Adipocyte (in vitro differentiated cells): ENCODE data around the gene PBX1.

Source experiments
- DNase-seq: peaks from one replicate; pipeline ENCODE4 v3.0.0-alpha.2; 2015; ENCODE audit warnings: low read depth
- H3K27me3 ChIP-seq: replicated peaks from 2 replicates; pipeline ENCODE4 v1.7.0; 2013; ENCODE audit warnings: mild to moderate bottlenecking, low read length, moderate library complexity; ENCODE audit not compliant: control insufficient read depth, insufficient read depth
- H3K36me3 ChIP-seq: 2 replicates; pipeline ENCODE4 v1.7.0; 2013; ENCODE audit warnings: low read length, mild to moderate bottlenecking, moderate library complexity; ENCODE audit not compliant: control insufficient read depth, insufficient read depth, severe bottlenecking
- H3K4me1 ChIP-seq: 2 replicates; pipeline ENCODE4 v1.7.0; 2013; ENCODE audit warnings: mild to moderate bottlenecking, low read length, moderate library complexity; ENCODE audit not compliant: control insufficient read depth, insufficient read depth
- H3K4me3 ChIP-seq: 2 replicates; pipeline ENCODE4 v1.7.0; 2013; ENCODE audit warnings: mild to moderate bottlenecking, low read length, moderate library complexity
- H3K9ac ChIP-seq: 2 replicates; pipeline ENCODE4 v1.7.0; 2013; ENCODE audit warnings: mild to moderate bottlenecking, low read length, moderate library complexity
- H3K9me3 ChIP-seq: 2 replicates; pipeline ENCODE4 v1.7.0; 2013; ENCODE audit warnings: mild to moderate bottlenecking, low read length, moderate library complexity; ENCODE audit not compliant: control insufficient read depth

The PBX1 gene

DNA sequence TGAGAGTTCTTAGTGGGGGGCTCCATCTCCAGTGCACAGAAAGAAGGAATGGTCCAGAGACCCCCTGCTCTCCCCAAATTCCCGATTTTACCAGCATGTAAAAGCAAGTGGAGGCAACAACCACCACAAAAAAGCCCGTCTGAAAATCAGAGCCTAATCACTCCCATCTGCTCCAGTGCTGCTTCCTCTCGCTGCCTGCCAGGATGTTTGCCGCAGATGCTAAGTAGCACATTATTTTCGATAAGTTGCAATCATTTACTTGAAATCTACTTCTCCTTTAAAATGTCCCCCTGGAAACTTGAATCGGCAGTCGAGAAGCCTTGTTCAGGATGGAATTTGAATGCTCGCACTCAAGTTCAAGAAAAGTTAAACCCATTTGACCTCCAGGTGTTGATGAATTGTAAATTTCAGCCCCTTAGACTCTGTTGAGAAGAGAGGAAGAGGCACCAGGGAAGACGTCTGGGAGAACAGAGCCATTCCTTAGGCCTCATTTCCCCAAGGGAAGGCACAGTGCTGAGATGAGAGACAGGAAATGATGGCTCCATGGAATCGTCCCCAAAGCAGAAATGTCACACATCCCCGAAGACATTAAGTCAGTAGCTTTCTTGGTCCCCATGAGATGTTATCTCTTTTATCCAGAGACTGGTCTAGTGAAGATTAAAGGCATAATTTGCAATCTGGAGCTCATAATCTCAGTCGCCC, 221.3 kb downstream of the PBX1 start:
- no peaks in the 10 kb centered on the region for H3K27me3 ChIP-seq
- H3K4me3 ChIP-seq = peak overlapping the region; percentile 57
- H3K9me3 ChIP-seq = no peaks in the 10 kb centered on the region
- no peaks in the 10 kb centered on the region for H3K36me3 ChIP-seq
- peak; percentile 38 for DNase-seq
- H3K9ac ChIP-seq = peak overlapping the region; percentile 68
- H3K4me1 ChIP-seq = peaks cover 39% of the 10 kb centered on the region

DNA sequence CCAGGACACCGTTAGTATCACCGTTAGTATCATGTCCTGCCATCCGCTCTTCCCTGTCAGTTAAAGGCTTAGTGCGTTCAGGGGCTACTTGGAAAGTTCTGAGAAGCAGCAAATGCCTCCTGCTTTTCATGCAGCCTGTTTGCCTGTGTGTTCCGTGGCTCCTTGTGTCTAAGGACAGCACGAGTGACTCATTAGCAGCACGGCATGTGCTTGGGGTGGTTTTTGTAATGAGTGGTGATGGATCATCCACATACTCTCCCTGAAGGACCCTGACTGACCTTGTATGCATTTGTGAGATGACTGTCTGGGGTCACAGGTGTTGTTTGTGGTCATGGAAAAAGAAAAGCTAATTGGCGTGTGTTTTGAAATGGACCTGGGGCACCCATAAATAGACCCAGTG, 221.9 kb downstream of the PBX1 start:
- Histone ChIP-seq H3K9me3 (no peaks in the 10 kb centered on the region), H3K27me3 (no peaks in the 10 kb centered on the region), H3K36me3 (no peaks in the 10 kb centered on the region), H3K9ac (peak overlapping the region; percentile 68), H3K4me1 (peaks cover 45% of the 10 kb centered on the region), H3K4me3 (peak overlapping the region; percentile 57)
- peak; percentile 75 for DNase-seq

DNA sequence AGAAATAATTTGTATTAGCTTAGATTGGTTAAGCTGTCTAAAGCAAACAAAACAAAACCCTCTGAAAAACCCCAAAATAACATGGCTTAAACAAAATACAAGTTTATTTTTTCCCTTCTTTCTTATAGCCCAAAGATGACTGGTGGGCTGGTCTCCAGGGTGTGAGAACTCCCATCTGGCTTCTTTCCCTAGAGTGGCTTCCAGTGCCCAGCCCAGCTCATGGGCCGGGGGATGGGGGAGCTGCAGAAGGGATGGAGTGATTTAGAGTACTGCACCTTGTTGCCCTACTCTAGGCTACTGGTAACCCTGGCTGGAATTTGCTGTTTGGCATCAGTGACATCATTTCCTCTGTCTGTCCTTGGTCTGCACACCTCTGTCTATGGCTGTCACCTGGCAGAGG, 223.0 kb downstream of the PBX1 start:
- H3K4me1 ChIP-seq = peaks cover 56% of the 10 kb centered on the region
- no peaks in the 10 kb centered on the region for H3K36me3 ChIP-seq
- DNase-seq = no peak

DNA sequence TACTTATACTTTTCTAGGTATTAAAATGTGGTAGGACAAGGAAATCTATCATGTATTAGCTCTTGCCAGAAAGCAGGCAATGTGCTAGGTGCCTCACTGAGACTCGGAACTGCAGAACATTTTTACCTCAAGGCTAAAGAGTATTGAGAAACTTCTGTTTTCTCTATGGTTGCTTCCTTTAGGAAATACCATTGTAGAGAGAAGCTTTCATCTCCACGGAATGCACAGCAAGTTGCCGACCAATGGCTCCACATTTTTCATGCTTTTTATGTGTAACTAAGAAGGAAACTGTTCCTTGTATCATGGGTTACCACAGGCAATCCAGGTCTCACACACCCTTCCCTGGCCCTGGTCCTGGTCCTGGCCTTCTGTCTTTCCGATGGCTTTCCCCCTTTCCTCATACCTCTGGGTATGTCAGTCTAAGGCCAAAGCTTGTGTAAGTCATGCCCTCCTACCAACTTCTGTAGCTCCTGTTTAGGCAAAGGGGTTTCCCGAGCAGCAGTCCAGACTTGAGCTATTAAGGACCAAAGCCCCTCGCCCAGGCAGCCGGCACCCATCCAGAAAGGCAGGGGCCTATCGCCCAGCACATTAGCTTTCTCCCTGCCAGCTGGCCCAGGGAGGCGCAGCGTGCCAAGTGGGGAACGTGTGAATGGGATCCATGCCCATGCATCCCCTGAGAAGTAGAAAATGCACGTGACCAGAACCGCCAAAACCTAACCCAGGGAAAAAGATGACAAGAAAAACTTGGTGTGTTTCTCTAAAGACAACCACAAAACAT, 225.0 kb downstream of the PBX1 start:
- Histone ChIP-seq H3K4me1 (peaks cover 62% of the 10 kb centered on the region), H3K9ac (no peak overlapping the region), H3K9me3 (no peaks in the 10 kb centered on the region), H3K4me3 (no peak overlapping the region), H3K27me3 (no peaks in the 10 kb centered on the region), H3K36me3 (no peaks in the 10 kb centered on the region)
- DNase-seq = no peak

More for the DNA sequence above, 223.0 kb downstream of the PBX1 start:
- no peak overlapping the region for H3K4me3 ChIP-seq
- H3K27me3 ChIP-seq = no peaks in the 10 kb centered on the region
- H3K9ac ChIP-seq = peak overlapping the region; percentile 68
- no peaks in the 10 kb centered on the region for H3K9me3 ChIP-seq

DNA sequence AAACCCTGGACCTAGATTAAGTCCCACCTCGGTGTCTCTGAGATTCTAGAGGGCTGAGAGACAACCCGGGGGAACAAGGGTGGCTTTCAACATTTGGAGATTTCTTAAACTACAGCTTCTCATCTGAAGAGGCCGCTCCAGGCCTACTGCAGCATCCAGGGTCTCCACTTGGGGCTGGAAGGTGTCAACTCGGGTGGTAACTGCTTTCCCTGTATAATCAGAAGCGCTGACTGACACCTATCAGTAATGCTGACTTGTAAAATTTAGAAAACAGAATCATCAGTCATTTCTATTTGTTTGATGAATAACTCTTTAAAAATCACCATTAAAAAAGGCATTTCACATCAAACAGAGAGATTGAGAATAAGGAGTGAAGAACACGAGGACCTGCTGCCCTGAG, 226.0 kb downstream of the PBX1 start:
- H3K36me3 ChIP-seq = no peaks in the 10 kb centered on the region
- DNase-seq = no peak
- no peaks in the 10 kb centered on the region for H3K9me3 ChIP-seq
- H3K27me3 ChIP-seq = no peaks in the 10 kb centered on the region
- no peak overlapping the region for H3K4me3 ChIP-seq
- H3K4me1 ChIP-seq = peaks cover 58% of the 10 kb centered on the region
- no peak overlapping the region for H3K9ac ChIP-seq

DNA sequence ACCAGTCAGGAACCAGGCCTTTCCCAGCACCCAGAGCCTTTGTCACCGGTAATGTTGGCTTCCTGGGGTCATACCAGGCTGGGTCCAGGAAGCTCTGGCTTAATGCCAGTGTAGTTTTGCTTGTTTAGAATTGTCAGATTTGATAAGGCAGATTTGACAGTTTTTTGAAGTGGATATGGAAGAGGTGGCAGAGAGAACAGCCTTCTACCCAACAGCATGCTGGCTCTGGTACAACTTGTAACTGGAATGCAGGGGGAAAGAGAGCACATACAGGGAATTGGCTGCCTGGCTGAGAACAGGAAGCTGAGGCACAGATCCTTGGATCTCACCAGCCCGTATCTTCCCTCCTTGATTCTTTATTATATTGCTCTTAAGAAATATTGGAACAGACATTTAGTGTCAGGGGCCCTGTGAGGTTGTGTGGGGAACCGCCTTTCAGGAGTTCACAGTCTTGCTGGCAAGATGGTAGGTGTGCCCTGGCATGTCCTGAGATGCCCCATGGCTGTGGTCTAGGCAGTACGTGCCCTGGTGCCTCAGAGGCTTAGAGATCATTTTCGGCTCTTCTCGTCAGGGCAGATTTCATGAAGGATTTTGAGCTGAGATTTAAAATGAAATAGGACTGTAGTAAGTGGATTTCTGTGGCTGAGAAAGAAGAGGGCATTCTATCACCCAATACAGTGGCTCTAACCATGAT, 227.0 kb downstream of the PBX1 start:
- no peaks in the 10 kb centered on the region for H3K27me3 ChIP-seq
- H3K4me1 ChIP-seq = peaks cover 47% of the 10 kb centered on the region
- H3K4me3 ChIP-seq = no peak overlapping the region
- H3K9me3 ChIP-seq = no peaks in the 10 kb centered on the region
- no peaks in the 10 kb centered on the region for H3K36me3 ChIP-seq
- DNase-seq = peak; percentile 43
- H3K9ac ChIP-seq = peak overlapping the region; percentile 55

DNA sequence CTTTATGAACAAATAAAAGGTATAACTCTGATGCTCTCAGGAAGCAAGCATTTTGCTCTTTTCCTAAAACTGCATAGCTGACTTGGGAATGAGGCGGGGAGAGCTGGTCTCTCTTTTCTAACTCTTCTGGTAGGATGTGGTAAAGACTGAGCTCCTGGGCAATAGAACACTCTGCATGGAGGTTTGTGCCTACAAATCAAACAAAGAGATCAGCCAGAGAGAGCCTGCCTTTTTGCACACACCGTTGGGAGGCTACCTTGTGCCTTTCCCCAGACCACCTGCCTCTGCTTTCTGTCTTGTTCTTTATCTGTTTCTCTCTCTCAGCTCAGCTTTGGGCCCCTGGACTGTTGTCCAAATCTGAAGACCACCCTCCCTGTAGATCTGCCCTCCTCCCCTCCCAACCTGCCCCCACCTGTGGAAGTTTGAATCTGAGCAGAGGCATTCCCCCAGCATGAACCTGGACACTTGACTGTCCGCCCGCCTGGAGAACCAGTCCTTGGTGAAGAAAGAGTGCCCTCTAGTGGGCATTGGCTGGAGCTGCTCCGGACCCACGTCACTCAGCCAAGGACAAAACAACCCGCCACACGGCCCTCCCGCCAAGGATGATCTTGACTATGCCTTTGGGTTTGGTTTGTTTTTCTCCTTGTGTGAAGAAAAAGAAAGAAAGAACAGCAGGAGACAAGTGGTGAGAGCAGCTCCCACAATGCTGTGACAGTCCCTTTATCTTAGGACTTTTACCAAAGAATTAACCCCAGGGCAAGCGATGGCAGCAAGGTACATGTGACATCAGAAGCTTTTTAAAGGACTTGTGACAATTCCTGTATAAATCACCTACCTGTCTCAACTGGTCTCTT, 228.2 kb downstream of the PBX1 start:
- DNase-seq = peak; percentile 94
- H3K36me3 ChIP-seq = no peaks in the 10 kb centered on the region
- no peaks in the 10 kb centered on the region for H3K9me3 ChIP-seq
- H3K4me3 ChIP-seq = no peak overlapping the region
- H3K27me3 ChIP-seq = no peaks in the 10 kb centered on the region
- peaks cover 35% of the 10 kb centered on the region for H3K4me1 ChIP-seq
- peak overlapping the region; percentile 55 for H3K9ac ChIP-seq

- peaks cover 29% of the 10 kb centered on the region for H3K4me1 ChIP-seq
- no peaks in the 10 kb centered on the region for H3K27me3 ChIP-seq
Measured at GRCh38 chr1:164787834-164788231, 228.8 kb downstream of the PBX1 start.

DNA sequence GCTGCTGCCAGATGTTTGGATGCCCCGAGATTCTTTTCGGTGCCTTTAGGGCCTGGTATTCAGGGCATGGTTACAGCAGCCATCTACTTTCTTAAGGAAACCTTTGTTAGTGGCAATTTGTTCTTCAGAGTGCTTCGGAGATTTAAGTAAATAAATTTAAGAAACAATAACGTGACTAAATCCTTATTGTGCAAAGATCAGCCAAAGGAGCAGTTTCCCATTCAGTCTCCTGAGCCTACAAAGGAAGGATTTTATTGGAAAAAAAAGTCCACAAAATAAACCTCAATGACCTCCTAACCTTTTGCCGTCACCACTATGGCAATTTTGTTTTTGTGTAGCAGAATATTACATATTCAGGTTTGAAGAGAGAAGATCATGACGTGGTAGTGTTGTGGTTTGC, 231.1 kb downstream of the PBX1 start:
- H3K9ac ChIP-seq = no peak overlapping the region
- H3K9me3 ChIP-seq = no peaks in the 10 kb centered on the region
- H3K4me3 ChIP-seq = no peak overlapping the region
- peaks cover 35% of the 10 kb centered on the region for H3K4me1 ChIP-seq
- no peaks in the 10 kb centered on the region for H3K27me3 ChIP-seq
- peaks cover 11% of the 10 kb centered on the region for H3K36me3 ChIP-seq
- DNase-seq = no peak

More at GRCh38 chr1:164787834-164788231, 228.8 kb downstream of the PBX1 start:
- Histone ChIP-seq H3K4me3 (no peak overlapping the region), H3K9ac (peak overlapping the region; percentile 10), H3K9me3 (no peaks in the 10 kb centered on the region), H3K36me3 (peaks cover 4% of the 10 kb centered on the region)
- no peak for DNase-seq

DNA sequence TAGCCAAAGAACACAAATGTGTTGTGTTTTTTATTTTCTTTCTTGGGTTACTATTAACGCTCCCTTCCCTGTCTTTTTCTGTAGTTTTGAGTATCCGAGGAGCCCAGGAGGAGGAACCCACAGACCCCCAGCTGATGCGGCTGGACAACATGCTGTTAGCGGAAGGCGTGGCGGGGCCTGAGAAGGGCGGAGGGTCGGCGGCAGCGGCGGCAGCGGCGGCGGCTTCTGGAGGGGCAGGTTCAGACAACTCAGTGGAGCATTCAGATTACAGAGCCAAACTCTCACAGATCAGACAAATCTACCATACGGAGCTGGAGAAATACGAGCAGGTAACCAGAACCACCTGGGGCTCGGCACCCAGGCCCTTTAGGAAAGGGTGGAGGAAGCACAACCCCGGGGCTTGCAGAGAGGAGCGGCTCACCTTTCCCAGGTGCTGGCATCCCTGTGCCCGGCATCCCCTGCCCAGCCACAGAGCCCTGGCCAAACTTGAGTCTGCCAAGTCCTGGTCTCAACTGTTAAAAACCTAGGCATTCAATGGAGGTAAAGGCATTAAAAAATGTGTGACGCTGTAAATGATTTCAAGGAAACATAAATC, 233.5 kb downstream of the PBX1 start:
- Histone ChIP-seq H3K4me1 (peaks cover 18% of the 10 kb centered on the region), H3K9ac (no peak overlapping the region), H3K36me3 (peaks cover 18% of the 10 kb centered on the region), H3K4me3 (no peak overlapping the region), H3K27me3 (no peaks in the 10 kb centered on the region), H3K9me3 (no peaks in the 10 kb centered on the region)
- no peak for DNase-seq
